BE2C (cell line): ENCODE measurements around the gene WLS.
A peak's percentile ranks its signal among the peaks of the same experiment; 100 is the strongest.

Experiments
- DNase-seq: peaks from one replicate; pipeline ENCODE4 v3.0.0-alpha.2; 2020
- H3K27me3 ChIP-seq: fragments of 250-450 bp; sonication (Bioruptor Pico); 2 replicates; pipeline ENCODE4 v1.5.1; 2020; ENCODE audit warnings: mild to moderate bottlenecking
- H3K36me3 ChIP-seq: fragments of 250-450 bp; sonication (Bioruptor Pico); 2 replicates; pipeline ENCODE4 v1.5.1; 2020; ENCODE audit warnings: mild to moderate bottlenecking
- H3K4me1 ChIP-seq: fragments of 250-450 bp; sonication (Bioruptor Pico); 2 replicates; pipeline ENCODE4 v1.5.1; 2020
- H3K4me3 ChIP-seq: 2 replicates; pipeline ENCODE4 v1.5.1; 2011; ENCODE audit warnings: low read depth, low read length
- H3K9me3 ChIP-seq: fragments of 250-450 bp; sonication (Bioruptor Pico); 2 replicates; pipeline ENCODE4 v1.5.1; 2020
- TF ChIP-seq, protein P1 (sequence below): IDR thresholded peaks from 2 replicates; pipeline ENCODE4 v1.5.1; 2012; ENCODE audit warnings: mild to moderate bottlenecking, low read depth, low read length

Gene WLS

DNA sequence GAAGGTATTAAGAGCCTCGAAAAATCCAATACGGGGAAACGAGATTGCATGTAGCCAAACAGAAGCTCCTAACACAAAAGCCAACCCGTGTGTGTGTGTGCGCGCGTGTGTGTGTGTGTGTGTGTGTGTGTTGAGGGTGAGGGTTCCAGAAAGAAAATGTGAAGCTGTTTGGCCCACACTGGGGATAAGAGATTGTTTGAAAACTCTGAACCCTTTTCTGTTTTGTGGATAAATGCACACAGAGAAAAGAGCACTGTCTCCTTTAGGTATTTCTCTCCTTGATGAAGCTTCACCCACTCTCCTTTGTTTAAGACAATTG lies 1.9 kb downstream of the WLS start:
- Histone ChIP-seq H3K9me3 (no peaks in the 10 kb centered on the region), H3K27me3 (no peaks in the 10 kb centered on the region), H3K4me1 (no peaks in the 10 kb centered on the region), H3K36me3 (no peaks in the 10 kb centered on the region), H3K4me3 (peak overlapping the region; percentile 84; the same call in 1 of the 2 replicates)
- DNase-seq = peak; percentile 9
- TF ChIP-seq, protein P1, sequence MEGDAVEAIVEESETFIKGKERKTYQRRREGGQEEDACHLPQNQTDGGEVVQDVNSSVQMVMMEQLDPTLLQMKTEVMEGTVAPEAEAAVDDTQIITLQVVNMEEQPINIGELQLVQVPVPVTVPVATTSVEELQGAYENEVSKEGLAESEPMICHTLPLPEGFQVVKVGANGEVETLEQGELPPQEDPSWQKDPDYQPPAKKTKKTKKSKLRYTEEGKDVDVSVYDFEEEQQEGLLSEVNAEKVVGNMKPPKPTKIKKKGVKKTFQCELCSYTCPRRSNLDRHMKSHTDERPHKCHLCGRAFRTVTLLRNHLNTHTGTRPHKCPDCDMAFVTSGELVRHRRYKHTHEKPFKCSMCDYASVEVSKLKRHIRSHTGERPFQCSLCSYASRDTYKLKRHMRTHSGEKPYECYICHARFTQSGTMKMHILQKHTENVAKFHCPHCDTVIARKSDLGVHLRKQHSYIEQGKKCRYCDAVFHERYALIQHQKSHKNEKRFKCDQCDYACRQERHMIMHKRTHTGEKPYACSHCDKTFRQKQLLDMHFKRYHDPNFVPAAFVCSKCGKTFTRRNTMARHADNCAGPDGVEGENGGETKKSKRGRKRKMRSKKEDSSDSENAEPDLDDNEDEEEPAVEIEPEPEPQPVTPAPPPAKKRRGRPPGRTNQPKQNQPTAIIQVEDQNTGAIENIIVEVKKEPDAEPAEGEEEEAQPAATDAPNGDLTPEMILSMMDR = no peak

DNA sequence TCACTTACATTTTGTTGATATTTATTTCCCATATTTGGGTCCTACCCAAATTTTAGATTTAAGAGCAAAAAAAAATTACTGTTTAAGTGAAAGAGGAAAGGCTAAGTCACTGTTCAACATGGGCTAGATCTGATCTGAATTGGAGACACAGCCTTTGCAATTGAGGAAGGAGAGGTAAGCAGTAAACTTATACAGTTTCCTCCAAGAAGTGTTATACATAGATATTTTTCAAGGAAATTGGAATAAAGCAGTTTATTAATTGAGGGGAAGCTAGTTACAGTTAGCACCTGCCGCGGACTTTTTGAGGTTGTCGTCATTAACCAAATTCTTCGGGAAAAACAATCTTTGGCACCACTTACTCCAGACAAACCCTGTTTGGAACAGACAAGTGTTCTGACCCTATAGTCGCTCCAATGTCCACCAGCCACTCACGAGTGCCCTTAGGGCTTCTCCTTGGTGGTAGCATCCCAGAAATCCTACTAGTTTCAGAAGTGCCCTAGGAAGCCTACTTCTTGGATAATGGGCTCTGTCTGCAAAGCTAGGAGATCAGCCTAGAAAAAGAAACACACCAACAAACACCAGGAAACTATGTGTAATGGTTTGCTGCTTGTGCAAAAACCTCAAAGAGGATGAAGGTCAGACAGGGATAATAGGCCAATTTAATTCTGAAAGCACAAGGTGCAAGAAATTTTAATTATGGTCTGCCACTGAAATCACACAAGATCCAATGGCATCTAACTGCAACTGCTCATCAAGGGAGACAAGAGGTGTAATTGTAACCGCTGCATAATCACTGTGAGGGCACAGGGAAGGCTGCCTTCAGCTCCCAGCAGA lies 2.5 kb downstream of the WLS start:
- DNase-seq = no peak
- TF ChIP-seq, protein P1 = no peak
- H3K9me3 ChIP-seq = no peaks in the 10 kb centered on the region
- H3K4me1 ChIP-seq = no peaks in the 10 kb centered on the region
- no peak overlapping the region for H3K4me3 ChIP-seq
- no peaks in the 10 kb centered on the region for H3K27me3 ChIP-seq
- H3K36me3 ChIP-seq = no peaks in the 10 kb centered on the region

DNA sequence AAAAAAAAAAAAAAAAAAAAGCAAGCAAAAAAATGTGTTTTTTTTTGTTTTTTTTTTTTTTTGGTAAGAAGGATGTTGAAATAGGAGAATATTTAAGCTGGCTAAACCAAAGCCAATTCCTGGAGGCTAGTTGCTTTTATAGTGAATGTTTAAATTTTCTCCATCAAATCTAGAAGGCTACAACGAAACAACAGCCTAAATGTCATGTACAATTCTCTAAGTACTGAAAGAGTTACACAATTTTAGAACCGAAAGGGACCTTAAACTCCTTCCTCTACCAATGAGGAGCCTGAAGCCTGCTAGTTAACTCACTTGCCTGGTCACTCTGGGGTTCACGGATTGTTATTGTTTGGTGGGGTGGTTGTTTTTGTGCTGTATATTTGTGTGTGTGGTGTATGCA lies 3.5 kb downstream of the WLS start:
- no peak for DNase-seq
- H3K27me3 ChIP-seq = no peaks in the 10 kb centered on the region

DNA sequence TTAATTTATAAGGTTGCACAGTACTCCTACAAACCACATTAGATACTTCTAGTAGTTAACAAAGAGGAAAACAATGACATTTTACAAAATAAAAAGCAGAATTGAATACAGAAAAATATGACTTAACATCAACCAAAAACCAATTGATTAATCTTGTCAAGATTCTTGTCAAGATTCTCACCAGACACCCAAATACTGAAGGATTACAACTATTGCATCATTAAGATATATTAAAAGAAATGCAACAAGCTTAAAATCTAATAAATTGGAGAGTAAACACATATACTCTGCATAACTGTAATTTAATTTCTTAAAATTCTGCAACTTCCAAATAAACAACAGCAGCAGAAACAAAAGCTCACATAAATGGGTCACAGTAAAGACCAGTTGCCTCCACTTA lies 4.7 kb downstream of the WLS start:
- TF ChIP-seq, protein P1 = no peak
- H3K36me3 ChIP-seq = no peaks in the 10 kb centered on the region
- no peak overlapping the region for H3K4me3 ChIP-seq
- no peak for DNase-seq
- no peaks in the 10 kb centered on the region for H3K27me3 ChIP-seq
- no peaks in the 10 kb centered on the region for H3K4me1 ChIP-seq
- H3K9me3 ChIP-seq = no peaks in the 10 kb centered on the region

More for the DNA sequence above, 3.5 kb downstream of the WLS start:
- Histone ChIP-seq H3K36me3 (no peaks in the 10 kb centered on the region), H3K4me1 (no peaks in the 10 kb centered on the region), H3K9me3 (no peaks in the 10 kb centered on the region), H3K4me3 (no peak overlapping the region)
- TF ChIP-seq, protein P1 = no peak

DNA sequence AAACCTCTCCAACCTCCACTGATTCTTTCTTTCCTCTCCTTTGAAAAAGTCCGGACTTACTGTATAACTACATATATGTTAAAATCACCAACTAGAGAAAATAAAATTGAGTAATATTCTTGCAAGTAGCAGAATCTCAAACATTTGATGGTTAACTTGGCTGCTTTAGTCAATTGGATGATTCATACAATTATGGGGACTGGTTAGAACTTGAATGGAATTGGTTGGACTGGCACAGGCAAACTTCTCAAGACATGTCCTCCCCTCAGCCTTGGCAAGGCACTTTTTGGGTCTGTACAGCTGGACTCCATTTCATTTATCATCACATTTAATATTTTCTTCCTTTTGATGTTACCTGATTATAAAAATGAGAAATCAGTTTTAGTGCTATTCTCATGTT lies 6.5 kb downstream of the WLS start:
- Histone ChIP-seq H3K9me3 (no peaks in the 10 kb centered on the region), H3K27me3 (no peaks in the 10 kb centered on the region), H3K36me3 (no peaks in the 10 kb centered on the region), H3K4me1 (no peaks in the 10 kb centered on the region), H3K4me3 (no peak overlapping the region)
- no peak for DNase-seq
- TF ChIP-seq, protein P1 = no peak

DNA sequence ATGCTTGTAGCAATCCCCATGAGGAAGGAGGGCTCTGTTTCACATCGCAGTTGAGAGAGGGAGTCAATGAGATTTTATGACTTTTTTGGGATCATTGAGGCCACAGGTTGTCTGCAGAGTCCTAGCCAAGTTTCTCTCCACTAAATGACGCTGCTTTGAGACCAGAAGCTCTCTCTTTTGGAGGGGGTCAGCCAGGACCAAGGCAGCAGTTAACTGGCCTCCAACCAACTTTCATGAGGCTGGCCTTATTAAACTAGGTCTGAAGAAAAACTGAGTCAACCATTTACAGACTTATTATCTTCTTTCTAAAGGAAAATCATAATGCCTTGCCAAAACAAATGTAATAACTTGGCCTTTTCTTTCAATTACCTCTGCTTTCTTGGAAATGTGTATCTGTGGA lies 8.6 kb downstream of the WLS start:
- no peak overlapping the region for H3K4me3 ChIP-seq
- H3K9me3 ChIP-seq = no peaks in the 10 kb centered on the region
- TF ChIP-seq, protein P1 = no peak
- H3K4me1 ChIP-seq = no peaks in the 10 kb centered on the region
- H3K27me3 ChIP-seq = no peaks in the 10 kb centered on the region
- DNase-seq = no peak
- no peaks in the 10 kb centered on the region for H3K36me3 ChIP-seq
